Liver (tissue), 9 donors: ENCODE measurements around the gene OR6P1. TPM values are rescaled to one million over a fixed set of nuclear protein-coding genes. Genes with fewer than 3 reads are reported as not detected.

ENCODE experiments used
- DNase-seq: peaks from one replicate; pipeline ENCODE4 v3.0.0-alpha.2; 2017; ENCODE audit warnings: low spot score
- H3K27ac ChIP-seq, 2 donors: one replicate each; pipeline ENCODE4 v1.7.0; 2013; ENCODE audit warnings: inconsistent platforms in 2 of 2, low read length in 2 of 2, control low read depth in 1 of 2, low read depth in 1 of 2, mild to moderate bottlenecking in 1 of 2
- H3K27me3 ChIP-seq, 4 donors: one replicate each; pipeline versions ENCODE4 v1.6.1 to v1.7.0; 2013; ENCODE audit warnings: low read length in 3 of 4, inconsistent platforms in 1 of 4, mild to moderate bottlenecking in 1 of 4, moderate library complexity in 1 of 4; ENCODE audit not compliant: control insufficient read depth in 4 of 4, insufficient read depth in 4 of 4
- H3K36me3 ChIP-seq, 4 donors: one replicate each; pipeline versions ENCODE4 v1.6.1 to v1.7.0; 2013; ENCODE audit warnings: low read length in 3 of 4, mild to moderate bottlenecking in 3 of 4, low read depth in 1 of 4, moderate library complexity in 1 of 4; ENCODE audit not compliant: control insufficient read depth in 4 of 4, insufficient read depth in 3 of 4
- H3K4me1 ChIP-seq, 4 donors: one replicate each; pipeline versions ENCODE4 v1.6.1 to v1.7.0; 2013; ENCODE audit warnings: low read length in 3 of 4, mild to moderate bottlenecking in 3 of 4, moderate library complexity in 1 of 4; ENCODE audit not compliant: control insufficient read depth in 4 of 4, insufficient read depth in 4 of 4
- H3K4me3 ChIP-seq, 3 donors: one replicate each; pipeline versions ENCODE4 v1.6.1 to v1.7.0; 2013; ENCODE audit warnings: low read length in 3 of 3, control low read depth in 1 of 3, low read depth in 1 of 3, mild to moderate bottlenecking in 1 of 3
- H3K9ac ChIP-seq, 2 donors: one replicate each; pipeline ENCODE4 v1.7.0; 2013; ENCODE audit warnings: low read length in 2 of 2, mild to moderate bottlenecking in 2 of 2, moderate library complexity in 2 of 2, control low read depth in 1 of 2, low read depth in 1 of 2
- H3K9me3 ChIP-seq, 4 donors: one replicate each; pipeline versions ENCODE4 v1.6.1 to v1.7.0; 2013; ENCODE audit warnings: low read length in 3 of 4; ENCODE audit not compliant: control insufficient read depth in 4 of 4
- ATF3 ChIP-seq: IDR thresholded peaks from 2 replicates; pipeline ENCODE4 v1.6.1; 2016; ENCODE audit warnings: antibody characterized with exemption
- EGR1 ChIP-seq, 2 donors: IDR thresholded peaks; 2 replicates each; pipeline ENCODE4 v1.6.1; 2016 to 2018; ENCODE audit warnings: antibody characterized with exemption in 2 of 2, low read depth in 2 of 2
- FOXA1 ChIP-seq: IDR thresholded peaks from 2 replicates; pipeline ENCODE4 v1.6.1; 2016; ENCODE audit warnings: antibody characterized with exemption
- FOXA2 ChIP-seq: IDR thresholded peaks from 2 replicates; pipeline ENCODE4 v1.6.1; 2016; ENCODE audit warnings: antibody characterized with exemption
- GABPA ChIP-seq, 2 donors: IDR thresholded peaks in 1 of 2; conservative IDR thresholded peaks in 1 of 2; 2 replicates each; pipeline ENCODE4 v1.6.1; 2016; ENCODE audit warnings: antibody characterized with exemption in 2 of 2, mild to moderate bottlenecking in 1 of 2, moderate library complexity in 1 of 2
- HNF4A ChIP-seq, 2 donors: conservative IDR thresholded peaks; 2 replicates each; pipeline ENCODE4 v1.6.1; 2016; ENCODE audit warnings: antibody characterized with exemption in 2 of 2, mild to moderate bottlenecking in 2 of 2
- HNF4G ChIP-seq: IDR thresholded peaks from 2 replicates; pipeline ENCODE4 v1.6.1; 2016; ENCODE audit warnings: antibody characterized with exemption
- JUND ChIP-seq, 2 donors: IDR thresholded peaks; 2 replicates each; pipeline ENCODE4 v1.6.1; 2016; ENCODE audit warnings: antibody characterized with exemption in 2 of 2
- RAD21 ChIP-seq, 2 donors: IDR thresholded peaks; 2 replicates each; pipeline ENCODE4 v1.6.1; 2016; ENCODE audit warnings: antibody characterized with exemption in 2 of 2, mild to moderate bottlenecking in 2 of 2
- REST ChIP-seq: IDR thresholded peaks from 2 replicates; pipeline ENCODE4 v1.6.1; 2016; ENCODE audit warnings: antibody characterized with exemption, mild to moderate bottlenecking
- SP1 ChIP-seq: IDR thresholded peaks from 2 replicates; pipeline ENCODE4 v1.6.1; 2018; ENCODE audit warnings: antibody characterized with exemption, mild to moderate bottlenecking
- TAF1 ChIP-seq: conservative IDR thresholded peaks from 2 replicates; pipeline ENCODE4 v1.6.1; 2016; ENCODE audit warnings: antibody characterized with exemption, mild to moderate bottlenecking
- YY1 ChIP-seq: IDR thresholded peaks from 2 replicates; pipeline ENCODE4 v1.6.1; 2016; ENCODE audit warnings: antibody characterized with exemption, mild to moderate bottlenecking
- WGBS: extraction: QIAGEN DNeasy Blood & Tissue Kit; methylation state at CpG from one replicate; pipeline ENCODE4 v1.1.7; 2013; 5-methylcytosine and 5-hydroxymethylcytosine counted together
- polyA plus RNA-seq, 2 donors: library from polyadenylated mRNA; stranded (reverse) in 1 of 2; unstranded in 1 of 2; fragments of 200-250 nt in 1 of 2; fragments of >200 nt in 1 of 2; fragmentation: Nextera tagmentation in 1 of 2; extraction: Ambion mirVana in 1 of 2; gene quantifications; one replicate each; pipeline versions ENCODE4 v1.2.1 to v1.2.3, GENCODE V29; 2013 to 2015
- total RNA-seq, 2 donors: library from RNA; depleted of rRNA; stranded (reverse); fragments of >200 nt; gene quantifications; one replicate each; pipeline ENCODE4 v1.2.3, GENCODE V29; 2014
- TF ChIP-seq, protein P1 (sequence below): fragments of 150-350 bp; IDR thresholded peaks from 2 replicates; pipeline ENCODE4 v1.5.1; 2017; ENCODE audit warnings: improper control_type of control experiment, low read depth, low read length; ENCODE audit not compliant: missing input control
- TF ChIP-seq, protein P2 (sequence below): IDR thresholded peaks from 2 replicates; pipeline ENCODE4 v1.6.1; 2016; ENCODE audit warnings: antibody characterized with exemption
- TF ChIP-seq, protein P3 (sequence below): IDR thresholded peaks from 2 replicates; pipeline ENCODE4 v1.6.1; 2016; ENCODE audit warnings: antibody characterized with exemption
- donor health status: healthy.
- donor health status: healthy.
- donor health status: healthy.
- donor health status: healthy.
- donor health status: healthy.

The OR6P1 gene
- total and polyA plus RNA-seq, 4 donors, result not detected

DNA sequence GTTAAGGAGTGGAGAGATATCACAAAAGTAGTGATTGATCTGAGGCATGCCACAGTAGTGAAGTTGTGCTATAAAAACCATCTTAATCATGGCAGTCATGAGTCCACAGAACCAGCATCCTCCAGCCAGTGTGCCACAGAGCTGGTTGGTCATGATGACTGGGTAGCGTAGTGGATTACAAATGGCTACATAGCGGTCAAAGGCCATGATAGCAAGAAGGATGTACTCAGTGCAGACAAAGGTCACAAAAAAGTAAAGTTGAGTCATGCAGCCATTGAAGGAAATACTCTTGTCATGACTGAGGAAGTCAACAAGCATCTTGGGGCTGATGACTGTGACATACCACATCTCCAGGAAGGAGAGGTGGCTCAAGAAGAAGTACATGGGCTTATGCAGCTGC is 22.8 kb downstream of the OR6P1 start:
- Histone ChIP-seq H3K9me3 (no peaks in the 10 kb centered on the region), H3K36me3 (no peaks in the 10 kb centered on the region), H3K27ac (no peak overlapping the region), H3K9ac (no peak overlapping the region), H3K27me3 (no peaks in the 10 kb centered on the region), H3K4me1 (no peaks in the 10 kb centered on the region), H3K4me3 (no peak overlapping the region)
- TF ChIP-seq GABPA (IDR thresholded peaks at IDR 0.05 in 1 of 2, conservative IDR thresholded peaks at IDR 0.05 in 1 of 2), result no peak
- no peak for TF ChIP-seq YY1
- TF ChIP-seq RAD21 (IDR thresholded peaks at IDR 0.05), result no peak
- TF ChIP-seq, protein P1, sequence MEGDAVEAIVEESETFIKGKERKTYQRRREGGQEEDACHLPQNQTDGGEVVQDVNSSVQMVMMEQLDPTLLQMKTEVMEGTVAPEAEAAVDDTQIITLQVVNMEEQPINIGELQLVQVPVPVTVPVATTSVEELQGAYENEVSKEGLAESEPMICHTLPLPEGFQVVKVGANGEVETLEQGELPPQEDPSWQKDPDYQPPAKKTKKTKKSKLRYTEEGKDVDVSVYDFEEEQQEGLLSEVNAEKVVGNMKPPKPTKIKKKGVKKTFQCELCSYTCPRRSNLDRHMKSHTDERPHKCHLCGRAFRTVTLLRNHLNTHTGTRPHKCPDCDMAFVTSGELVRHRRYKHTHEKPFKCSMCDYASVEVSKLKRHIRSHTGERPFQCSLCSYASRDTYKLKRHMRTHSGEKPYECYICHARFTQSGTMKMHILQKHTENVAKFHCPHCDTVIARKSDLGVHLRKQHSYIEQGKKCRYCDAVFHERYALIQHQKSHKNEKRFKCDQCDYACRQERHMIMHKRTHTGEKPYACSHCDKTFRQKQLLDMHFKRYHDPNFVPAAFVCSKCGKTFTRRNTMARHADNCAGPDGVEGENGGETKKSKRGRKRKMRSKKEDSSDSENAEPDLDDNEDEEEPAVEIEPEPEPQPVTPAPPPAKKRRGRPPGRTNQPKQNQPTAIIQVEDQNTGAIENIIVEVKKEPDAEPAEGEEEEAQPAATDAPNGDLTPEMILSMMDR, result no peak
- TF ChIP-seq TAF1, result no peak
- no peak for TF ChIP-seq JUND (IDR thresholded peaks at IDR 0.05)
- TF ChIP-seq FOXA2, result no peak
- no peak for TF ChIP-seq FOXA1
- no peak for TF ChIP-seq REST
- TF ChIP-seq, protein P2, sequence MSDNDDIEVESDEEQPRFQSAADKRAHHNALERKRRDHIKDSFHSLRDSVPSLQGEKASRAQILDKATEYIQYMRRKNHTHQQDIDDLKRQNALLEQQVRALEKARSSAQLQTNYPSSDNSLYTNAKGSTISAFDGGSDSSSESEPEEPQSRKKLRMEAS, result no peak
- no peak for TF ChIP-seq EGR1 (IDR thresholded peaks at IDR 0.05; ENCODE audit: low read depth in 2 of 2)
- TF ChIP-seq, protein P3, sequence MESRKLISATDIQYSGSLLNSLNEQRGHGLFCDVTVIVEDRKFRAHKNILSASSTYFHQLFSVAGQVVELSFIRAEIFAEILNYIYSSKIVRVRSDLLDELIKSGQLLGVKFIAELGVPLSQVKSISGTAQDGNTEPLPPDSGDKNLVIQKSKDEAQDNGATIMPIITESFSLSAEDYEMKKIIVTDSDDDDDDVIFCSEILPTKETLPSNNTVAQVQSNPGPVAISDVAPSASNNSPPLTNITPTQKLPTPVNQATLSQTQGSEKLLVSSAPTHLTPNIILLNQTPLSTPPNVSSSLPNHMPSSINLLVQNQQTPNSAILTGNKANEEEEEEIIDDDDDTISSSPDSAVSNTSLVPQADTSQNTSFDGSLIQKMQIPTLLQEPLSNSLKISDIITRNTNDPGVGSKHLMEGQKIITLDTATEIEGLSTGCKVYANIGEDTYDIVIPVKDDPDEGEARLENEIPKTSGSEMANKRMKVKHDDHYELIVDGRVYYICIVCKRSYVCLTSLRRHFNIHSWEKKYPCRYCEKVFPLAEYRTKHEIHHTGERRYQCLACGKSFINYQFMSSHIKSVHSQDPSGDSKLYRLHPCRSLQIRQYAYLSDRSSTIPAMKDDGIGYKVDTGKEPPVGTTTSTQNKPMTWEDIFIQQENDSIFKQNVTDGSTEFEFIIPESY, result no peak
- no peak for TF ChIP-seq HNF4G
- TF ChIP-seq SP1, result no peak
- TF ChIP-seq ATF3, result no peak
- TF ChIP-seq HNF4A (conservative IDR thresholded peaks at IDR 0.05), result no peak
- DNase-seq, result no peak
- WGBS, result 93% methylated on average over 2 of the region's 2 CpGs

GRCh38 chr1:158537609-158538008 is 32.8 kb downstream of the OR6P1 start:
- Histone ChIP-seq H3K36me3 (no peaks in the 10 kb centered on the region), H3K27ac (no peak overlapping the region), H3K9ac (no peak overlapping the region), H3K4me1 (no peaks in the 10 kb centered on the region), H3K27me3 (no peaks in the 10 kb centered on the region), H3K4me3 (no peak overlapping the region), H3K9me3 (no peaks in the 10 kb centered on the region)
- TF ChIP-seq JUND (IDR thresholded peaks at IDR 0.05), result no peak
- no peak for TF ChIP-seq SP1
- TF ChIP-seq, protein P1, result no peak
- TF ChIP-seq FOXA2, result no peak
- TF ChIP-seq FOXA1, result no peak
- WGBS, result 83% methylated on average over 2 of the region's 2 CpGs
- no peak for DNase-seq
